ENCODE results near the gene ADIPOR2.

GRCh38 chr12:1809591-1810190 lies 118.8 kb downstream of the ADIPOR2 start:
- TF ChIP-seq CTCF (IDR thresholded peaks at IDR 0.05) (no peak), EZH2 (IDR thresholded peaks at IDR 0.05; ENCODE audit: borderline replicate concordance, insufficient read depth, low read depth, low read length, poor library complexity, severe bottlenecking) (no peak)

Measured in B cell (primary cell).